Activated naive CD8-positive, alpha-beta T cell treated with anti-CD3 and anti-CD28 coated beads, Interleukin-2, amount 50 U/mL, for 16 hours (primary cell): ENCODE measurements around the gene DNAJC16.
A peak's percentile ranks its signal among the peaks of the same experiment; 100 is the strongest.
"Not testable (repeated sequence)": the region's sequence is repeated elsewhere in the genome, so short reads cannot be mapped to it uniquely, and the experiment has no call there.

Experiments
- DNase-seq: peaks from one replicate; pipeline ENCODE4 v3.0.0-alpha.2; 2020; ENCODE audit warnings: low read depth, low spot score

The DNAJC16 gene

DNA sequence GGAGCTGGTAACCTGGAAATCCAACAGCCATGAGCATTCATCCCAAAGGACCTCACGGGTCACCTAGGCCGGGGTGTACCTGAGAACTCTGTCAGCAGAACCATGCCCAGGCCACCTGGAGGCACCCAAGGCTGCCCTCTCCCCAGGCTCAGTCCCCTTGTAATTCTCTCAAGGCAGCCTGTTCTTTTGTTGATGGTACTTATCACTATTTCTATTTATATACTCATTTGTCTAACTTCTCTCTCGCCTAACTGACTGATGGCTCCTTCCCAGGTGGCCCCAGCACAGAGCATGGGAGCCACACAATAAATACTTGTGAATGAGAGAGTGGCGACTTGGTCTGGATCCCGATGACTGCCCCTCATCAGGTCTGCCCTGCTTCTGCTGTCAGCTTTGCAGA lies 19.4 kb upstream of the DNAJC16 start:
- DNase-seq: no peak

DNA sequence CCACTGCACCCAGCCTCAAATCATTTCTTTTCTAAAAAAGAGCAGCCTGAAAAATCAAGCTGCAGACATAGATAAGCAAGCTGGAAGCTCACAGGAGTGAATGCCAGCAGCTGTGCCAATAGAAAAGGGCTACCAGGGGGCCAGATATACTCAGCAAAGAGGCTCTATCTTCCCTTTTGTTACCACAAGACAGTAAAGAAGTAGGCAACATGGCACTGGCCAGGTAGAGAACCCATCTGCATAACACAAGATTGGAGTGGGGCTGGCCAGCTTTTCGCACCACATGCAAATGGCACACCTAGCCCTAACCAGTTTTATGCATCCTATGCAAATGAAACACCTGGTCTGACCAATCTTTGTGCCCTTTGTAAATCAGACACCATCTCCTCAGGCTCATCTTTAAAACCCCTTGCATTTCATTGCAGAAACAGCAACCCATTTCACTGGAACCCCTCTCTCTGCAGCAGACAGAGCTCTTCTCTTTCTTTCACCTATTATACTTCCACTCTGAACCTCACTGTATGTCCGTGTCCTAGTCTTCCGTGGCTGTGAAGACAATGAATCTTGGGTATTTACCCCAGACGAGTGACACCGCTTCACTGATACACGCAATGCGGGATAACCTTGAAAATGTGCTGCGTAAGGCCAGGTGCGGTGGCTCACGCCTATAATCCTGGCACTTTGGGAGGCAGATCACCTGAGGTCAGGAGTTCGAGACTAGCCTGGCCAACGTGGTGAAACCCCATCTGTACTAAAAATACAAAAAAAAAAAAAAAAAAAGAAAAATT lies 17.8 kb upstream of the DNAJC16 start:
- no peak for DNase-seq

DNA sequence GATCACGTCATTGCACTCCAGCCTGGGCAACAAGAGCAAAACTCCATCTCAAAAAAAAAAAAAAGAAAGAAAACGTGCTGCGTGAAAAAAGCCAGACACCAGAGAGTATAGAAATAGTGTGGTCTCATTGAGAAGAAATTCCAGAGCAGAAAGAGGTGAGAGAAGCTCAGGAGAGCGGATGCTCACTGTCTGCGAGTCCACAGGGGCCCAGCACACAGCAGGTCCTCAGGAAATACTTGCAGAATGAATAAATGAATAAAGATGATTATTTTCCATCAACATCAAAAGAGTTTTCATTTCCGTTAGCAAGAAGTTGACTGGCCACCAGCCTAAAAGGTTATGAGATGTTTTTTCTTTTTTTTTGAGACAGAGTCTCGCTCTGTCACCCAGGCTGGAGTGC lies 17.1 kb upstream of the DNAJC16 start:
- no peak for DNase-seq

DNA sequence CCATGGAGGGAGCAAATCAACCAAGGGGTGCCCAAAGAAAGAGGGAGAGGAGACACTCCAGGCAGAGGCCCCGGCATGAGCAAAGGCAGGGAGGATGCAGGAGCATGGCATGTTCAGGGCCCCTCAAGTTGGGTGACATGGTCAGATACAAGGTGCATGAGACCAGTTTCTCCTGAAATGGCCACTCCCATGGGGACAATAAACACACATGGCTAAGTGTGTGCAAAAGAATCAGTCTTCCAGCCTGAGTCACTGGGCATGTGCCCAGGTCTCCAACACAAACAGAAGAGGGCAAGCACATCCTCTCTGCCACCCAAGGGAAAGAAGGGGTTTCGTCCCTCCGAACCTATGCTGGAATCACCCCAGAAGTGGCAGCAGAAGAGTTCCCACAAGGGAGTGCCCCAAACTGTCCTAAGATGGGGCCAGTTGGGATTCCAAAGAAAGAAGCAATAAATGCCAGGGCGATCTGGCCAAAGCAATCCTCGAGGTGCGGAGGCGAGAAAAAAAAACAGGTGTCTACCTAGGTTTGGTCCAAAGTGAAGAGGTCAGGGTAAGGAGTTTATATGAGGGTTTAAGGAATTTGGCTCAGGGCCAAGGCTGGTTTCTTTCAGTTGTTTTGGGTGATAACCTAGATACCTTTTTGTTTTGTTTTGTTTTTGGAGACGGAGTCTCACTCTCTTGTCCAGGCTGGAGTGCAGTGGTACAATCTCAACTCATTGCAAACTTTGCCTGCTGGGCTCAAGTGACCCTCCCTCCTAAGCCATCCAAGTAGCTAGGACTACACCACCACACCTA lies 15.8 kb upstream of the DNAJC16 start:
- DNase-seq: no peak

DNA sequence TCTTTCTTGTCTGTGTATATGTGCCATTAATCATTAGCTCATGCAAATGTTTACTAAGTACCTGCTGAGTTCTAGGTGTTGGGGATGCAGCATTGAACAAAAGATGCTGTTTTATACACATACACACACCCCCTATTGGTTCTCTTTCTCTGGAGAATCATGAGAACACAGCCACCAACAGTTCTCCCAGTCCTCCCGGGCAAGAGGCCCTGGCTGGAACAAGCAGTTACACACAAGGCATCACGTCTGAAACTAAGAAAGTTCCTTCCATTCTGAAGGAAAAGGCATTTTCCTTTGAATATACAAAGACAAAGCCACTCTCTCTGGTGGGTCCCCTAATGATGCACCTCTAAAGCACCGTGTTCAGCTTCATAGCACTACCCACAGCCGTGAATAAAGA lies 13.5 kb upstream of the DNAJC16 start:
- no peak for DNase-seq

DNA sequence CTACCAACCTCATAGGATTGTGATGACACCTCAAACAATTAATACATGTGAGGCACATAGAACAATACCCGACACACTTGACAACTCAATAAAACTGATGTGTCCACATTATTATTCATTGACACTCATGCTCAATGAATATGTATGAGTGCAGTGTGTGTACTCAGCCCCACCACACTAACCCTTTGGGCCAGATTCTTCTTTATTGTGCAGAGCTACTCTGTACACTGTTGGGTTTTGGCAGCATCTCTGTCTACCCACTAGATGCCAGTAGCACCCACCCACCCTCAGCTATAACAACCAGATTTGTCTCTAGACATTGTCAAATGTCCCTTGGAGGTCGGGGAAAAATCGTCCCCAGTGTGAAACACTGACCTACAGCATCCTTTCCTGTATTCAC lies 12.7 kb upstream of the DNAJC16 start:
- DNase-seq: no peak

DNA sequence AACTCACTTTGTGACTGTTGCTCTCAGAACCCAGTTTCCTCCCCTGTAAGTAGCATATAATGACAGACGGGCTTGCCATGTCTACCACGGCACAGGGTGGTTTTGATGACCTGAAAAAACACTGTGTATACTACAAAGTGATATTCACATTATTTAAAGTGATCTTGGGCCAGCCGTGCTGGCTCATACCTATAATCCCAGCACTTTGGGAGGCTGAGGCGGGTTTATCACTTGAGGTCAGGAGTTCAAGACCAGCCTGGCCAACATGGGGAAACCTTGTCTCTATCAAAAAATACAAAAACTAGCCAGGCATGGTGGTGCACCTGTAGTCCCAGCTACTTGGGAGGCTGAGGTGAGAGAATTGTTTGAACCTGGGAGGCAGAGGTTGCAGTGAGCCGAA lies 12.1 kb upstream of the DNAJC16 start:
- DNase-seq: not testable (repeated sequence)

DNA sequence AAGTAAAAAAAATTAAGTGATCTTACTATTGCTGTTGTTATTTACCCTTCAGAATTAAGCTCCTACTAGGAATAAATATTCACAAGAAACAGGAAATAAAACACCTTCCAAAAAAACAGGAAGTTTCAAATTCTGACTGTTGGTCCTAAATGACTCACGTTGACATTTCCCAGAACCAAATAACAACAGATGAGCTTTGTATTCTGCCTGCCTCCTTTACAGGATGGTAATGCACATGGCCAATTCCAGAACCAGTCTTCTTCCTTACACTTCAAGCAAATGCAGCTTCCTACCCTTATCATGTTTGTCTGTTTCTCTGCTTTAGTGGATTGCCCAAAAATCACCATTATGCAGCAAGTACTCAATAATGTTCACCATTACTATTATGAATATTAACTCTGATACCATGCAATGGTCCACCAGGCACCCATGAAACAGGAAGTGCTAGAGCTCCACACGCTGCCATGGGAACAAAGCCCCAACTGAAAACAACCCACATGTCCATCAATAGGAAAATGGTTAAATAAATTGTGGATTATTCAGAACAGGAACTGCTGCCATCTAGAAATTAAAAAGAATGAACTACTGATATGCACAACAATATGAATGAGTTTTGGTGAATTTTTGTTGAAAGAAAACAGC lies 11.5 kb upstream of the DNAJC16 start:
- DNase-seq: no peak

DNA sequence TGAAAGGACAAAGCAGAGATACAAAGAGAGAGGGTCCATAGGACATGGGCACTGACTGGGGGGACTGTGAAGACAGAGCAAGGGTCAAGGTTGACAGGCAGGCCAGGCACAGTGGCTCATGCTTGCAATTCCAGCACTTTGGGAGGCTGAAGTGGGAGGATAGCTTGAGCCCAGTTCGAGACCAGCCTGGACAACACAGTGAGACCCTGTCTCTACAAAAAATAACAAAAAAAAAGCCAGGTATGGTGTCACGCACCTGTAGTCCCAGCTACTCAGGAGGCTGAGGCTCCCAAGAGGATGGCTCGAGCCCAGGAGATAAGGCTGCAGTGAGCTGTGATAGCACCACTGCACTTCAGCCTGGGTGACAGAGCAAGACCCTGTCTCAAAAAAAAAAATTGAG lies 7.0 kb upstream of the DNAJC16 start:
- DNase-seq: no peak

DNA sequence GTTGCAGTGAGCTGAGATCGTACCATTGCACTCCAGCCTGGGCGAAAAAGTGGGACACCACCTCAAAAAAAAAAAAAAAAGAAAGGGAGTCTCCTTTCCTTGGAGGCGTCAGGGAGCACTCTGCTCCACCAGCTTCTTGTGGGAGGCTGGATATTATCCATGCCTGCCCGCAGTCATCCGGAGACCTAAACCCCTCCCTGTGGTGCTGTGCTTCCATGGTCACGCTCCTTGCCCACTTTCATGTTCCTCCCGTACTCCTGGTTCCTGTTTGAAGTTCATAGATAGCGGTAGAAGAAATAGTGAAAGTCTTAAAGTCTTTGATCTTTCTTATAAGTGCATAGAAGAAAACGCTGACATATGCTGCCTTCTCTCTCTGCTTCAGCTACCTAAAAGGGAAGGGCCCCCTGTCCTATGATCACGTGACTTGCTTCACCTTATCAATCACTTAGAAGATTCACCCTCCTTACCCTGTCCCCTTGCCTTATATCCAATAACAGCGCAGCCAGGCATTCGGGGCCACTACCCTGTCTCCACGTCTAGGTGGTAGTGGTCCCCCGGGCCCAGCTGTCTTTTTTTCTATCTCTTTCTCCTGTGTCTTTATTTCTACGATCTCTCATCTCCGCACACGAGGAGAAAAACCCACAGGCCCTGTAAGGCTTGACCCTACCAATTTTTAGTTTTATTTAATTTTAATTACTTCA lies 5.3 kb upstream of the DNAJC16 start:
- not testable (repeated sequence) for DNase-seq

DNA sequence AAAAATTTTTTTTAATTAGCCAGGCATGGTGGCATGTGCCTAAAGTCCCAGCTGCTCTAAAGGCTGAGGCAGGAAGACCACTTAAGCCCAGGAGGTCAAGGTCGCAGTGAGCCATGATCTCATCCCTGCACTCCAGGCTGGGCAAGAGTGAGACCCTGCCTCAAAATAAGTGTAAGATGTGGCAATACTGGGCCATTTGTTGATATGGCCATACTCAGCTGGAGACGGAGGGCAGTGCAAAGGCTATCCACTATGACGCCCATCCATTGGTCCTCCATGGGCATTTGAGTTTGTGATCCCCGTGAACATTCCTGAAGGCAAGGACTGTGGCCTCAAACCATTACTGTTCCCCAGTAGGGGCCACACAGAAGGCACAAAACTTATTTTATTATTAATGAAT lies 4.1 kb upstream of the DNAJC16 start:
- DNase-seq: no peak

DNA sequence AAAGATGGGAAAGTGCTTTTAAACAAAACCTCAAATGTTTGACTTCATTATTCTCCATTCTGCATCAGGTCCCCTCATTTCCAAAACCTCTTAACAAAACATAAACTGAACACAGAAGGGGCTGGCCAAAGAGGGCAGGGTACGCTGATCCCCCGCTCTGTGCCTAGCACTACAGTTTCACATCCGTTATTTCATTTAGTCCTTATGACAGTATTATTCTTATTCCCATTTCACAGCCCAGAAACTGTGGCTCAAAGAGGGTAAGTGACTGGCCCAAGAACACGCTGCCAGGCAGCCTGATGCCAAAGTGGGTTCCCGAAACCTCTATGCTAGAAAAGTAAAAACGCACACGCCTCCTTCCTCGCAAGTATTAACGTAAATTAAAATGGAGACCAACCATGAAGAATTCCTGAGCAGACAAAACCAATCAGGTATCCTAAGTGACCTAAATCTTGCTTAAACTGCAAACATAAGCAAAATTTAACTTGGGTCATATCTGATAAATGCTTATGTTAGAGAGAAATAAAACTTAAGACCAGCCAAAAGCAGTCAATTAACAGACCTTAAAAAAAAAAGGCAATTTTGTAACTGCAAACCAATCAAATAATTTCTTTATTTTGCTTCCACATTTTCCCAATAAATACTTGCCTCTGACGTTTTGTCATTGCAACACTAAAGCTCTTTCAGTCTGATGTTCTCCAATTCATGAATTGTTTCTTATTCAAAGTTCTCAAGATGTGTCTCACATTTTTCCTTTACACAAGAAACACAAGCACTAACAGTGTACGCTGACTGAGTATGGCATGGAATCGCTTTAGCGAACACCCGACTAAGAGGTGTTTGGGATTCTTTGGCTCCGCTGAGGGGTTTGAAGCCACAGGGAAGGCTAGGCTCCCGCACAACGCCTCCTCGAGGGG lies 3.3 kb upstream of the DNAJC16 start:
- no peak for DNase-seq

DNA sequence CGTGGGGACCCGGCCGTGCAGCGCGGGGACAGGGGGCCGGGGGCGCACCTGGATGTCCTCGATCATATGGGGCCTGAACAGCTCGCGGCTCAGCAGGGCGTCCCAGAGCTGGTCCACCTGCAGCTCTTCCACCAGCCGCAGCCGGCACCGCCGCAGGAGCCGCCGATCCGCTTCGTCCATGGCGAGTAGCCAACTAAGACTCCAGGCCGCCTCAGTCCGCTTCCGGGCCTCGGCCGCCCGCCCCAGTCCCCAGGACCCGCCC lies 2.7 kb upstream of the DNAJC16 start, which contains the start of gene CASP9:
Gene CASP9, minus strand, starts transcription at position 195 of the 262 bp plus-strand sequence. Its CDS starts 15 bp downstream, at position 180.
- DNase-seq: no peak

DNA sequence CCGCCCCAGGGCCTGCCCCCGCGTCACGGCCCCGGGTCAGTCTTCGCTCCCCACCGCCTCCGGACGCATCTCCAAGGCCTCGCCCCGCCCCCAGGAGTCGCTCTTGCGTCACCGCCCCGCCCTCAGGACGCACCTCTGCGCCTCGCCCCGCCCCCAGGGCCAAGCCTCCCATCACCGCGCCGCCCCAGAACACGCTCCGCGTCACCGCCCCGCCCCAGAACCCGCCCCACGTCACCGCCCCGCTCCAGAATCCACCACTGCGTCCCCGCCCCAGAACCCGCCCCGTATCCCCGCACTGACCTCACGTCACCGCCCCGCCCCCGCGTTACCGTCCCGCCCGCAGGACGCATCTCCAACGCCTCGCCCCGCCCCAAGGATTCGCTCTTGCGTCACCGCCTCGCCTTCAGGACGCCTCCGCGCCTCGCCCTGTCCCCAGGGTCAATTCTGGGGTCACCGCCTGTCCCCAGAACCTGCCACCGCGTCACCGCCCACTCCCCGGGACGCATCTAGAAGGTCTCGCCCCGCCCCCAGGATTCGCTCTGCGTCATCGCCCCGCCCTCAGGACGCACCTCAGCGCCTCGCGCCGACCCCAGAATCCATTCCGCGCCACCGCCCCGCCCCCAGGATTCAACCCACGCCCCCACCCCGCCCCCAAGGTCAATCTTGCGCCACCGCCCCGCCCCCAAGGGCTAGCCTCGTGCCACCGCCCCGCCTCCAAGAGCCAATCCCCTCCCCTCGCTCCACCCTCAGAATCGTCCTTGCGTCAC lies 2.2 kb upstream of the DNAJC16 start:
- DNase-seq: peak; percentile 99

DNA sequence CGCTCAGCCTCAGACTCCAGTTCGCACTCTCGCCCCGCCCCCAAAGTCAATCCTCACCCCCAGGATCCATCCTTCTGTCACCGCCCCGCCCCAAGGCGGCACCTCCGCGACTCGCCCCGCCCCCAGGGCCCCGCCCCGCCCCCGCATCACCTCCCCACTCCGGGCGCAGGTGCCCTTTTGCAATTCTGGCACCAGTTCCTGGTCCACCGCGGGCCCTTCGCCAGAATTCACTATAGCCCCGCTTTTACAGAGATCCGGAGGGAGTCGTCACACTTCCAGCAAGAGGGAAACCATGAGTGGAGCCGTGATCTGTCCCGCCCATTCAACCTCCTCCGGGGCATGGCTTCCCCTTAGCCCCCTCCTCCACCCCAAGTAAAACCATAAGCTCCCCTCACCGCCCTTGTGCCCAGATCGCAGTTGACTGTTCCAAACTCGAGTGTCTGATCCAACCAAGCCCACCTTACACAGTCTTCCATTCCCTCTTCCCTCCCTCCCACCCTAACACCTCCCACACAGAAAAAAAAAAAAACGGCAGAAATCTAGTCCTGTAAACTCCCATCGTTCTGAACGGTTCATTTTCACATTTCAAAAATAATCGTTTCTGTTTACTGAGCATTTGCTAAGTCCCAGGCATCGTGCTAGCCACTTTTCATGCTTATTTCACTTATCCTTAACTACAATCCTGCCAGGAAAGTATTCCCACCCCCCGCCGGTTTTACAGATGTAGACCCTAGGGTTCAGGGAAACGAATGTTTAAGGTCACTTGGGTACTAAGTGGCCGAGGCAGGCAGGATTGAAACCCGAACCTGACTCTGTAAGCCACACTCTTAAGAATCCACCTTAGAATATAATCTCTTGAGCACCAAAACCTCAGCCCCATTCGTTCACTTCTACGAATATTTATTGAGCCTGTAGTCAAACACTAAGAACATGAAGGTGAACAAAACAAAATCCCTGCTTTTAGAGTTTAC lies 1.3 kb upstream of the DNAJC16 start:
- peak; percentile 99 for DNase-seq

DNA sequence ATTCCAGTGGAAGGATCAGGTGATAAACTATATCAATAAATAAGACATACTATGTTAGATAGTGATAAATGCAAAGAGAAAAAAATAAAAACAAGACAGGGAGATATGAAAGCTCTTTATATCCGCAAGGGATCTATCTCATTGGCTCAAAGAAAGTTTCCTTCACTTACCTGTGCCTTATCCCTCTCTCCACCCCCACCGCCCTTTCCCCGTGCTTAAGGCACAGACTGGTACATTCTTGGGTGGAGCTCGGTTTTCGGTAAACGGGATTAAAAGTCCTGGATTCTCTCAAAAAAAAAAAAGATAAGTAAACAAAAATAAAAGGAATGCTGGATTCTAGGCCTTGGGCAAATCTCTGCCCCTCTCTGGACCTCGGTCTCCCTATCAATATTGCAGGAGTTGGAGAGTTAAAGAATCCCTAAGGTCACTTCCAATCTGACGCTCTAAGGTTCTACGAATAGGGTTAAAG lies 593 bp upstream of the DNAJC16 start:
- no peak for DNase-seq

DNA sequence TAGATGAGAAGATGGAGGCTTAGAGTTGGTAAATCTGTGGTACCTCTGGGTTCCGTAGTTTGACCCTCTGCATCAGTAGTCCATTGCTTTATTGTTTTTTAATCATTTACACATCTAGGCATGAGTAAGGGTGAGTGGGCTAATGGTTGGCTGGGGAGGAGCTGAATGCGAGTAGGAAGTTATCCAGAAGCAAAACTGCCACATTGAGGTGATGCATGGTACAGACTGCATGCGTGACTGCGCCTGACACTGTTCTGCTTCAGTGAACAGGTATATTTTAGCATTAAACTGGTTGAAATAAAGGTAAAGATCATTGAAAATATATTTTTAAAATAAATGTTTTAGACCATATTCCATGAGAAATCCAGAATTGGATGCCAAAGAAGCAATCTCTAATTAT lies 4.4 kb downstream of the DNAJC16 start:
- DNase-seq: no peak

DNA sequence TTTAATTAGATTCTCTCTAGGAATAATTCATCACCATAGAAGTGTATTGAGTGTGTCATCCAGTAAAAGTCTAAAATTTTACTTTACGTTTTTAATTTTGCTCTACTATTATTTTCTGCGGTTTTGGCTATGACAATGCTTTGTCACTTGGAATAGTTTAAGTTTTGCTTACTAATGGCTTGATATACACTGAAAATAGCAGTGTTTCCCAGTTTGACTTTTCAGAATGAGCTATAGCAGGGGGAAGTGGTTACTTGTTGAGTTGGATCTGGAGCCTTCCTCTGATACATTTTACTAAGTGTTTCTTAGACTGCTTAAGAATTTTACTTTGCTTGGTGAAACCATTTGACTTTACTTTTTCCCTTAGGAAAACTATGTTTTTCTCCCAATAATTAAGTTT lies 5.0 kb downstream of the DNAJC16 start:
- DNase-seq: no peak

DNA sequence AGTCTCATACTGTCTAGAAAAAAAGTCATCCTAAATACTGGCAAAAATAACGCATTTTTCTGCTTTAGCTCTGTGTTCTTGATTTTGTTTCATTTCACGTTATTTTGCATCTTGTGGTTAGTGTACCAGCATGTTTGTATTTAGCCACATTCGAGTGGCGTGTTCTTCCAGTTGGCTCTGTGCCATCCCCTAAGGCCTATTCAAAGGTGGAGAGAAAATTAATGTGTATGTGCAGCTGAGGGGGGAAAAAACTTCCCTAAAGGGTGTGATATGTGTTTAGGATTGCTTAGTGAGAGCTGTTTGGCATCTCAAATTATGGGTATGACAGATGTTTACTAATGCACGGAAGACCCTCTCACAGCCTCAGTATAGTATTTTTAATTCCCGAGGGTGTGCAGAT lies 12.1 kb downstream of the DNAJC16 start:
- DNase-seq: no peak
